ENCODE measurements around the gene HOXB4.

Gene HOXB4

DNA sequence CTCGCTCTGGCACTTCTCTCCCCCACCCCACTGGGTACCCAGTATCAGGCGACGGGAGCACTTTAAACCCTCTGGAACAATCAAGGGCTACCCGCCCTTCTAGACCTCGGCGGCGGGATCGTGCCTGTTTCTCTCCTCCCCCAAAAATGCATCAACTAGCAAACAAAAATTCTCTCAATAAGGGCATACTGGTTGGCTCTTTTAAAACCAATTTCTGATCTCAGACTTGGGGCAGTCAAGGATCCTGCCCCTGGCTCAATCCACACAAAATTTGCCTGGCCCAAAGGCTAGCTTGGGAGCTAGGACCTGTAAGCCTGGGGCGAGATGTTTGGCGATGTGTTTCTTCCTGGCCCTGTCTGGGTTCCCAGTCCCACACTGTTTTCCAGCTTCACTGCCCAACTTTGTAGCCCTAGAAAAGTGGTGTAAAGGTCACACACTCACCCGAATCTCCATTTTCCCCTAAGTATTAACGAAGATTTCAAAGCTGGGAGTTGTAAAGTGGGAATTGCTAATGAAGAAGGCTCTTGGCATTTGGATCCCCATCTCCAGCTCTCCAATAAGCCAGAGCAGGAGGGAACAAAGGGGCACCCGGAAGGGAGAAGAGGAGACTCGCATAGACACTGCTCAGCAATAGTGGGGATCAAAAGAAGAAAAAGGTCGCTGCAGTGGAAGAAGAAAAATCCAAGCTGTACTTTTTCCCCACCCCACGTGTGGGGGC is 18.9 kb downstream of the HOXB4 start:
- no peak for DNase-seq (ENCODE audit: low read depth in 2 of 2)

DNA sequence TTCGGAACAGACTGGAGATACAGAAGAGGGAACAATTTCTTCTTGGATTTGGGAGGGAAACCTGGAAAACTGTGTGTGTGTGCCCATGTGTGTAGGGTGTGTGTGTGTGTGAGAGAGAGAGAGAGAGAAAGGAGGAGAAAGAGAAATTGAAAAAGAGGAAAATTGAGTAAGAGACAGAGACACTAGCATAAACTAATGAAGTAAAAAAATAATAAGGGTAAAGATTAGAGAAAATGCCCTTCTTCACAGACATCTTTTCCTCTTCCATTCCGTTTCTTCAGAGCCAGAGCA is 19.4 kb downstream of the HOXB4 start:
- no peak for DNase-seq (ENCODE audit: low read depth in 2 of 2)

DNA sequence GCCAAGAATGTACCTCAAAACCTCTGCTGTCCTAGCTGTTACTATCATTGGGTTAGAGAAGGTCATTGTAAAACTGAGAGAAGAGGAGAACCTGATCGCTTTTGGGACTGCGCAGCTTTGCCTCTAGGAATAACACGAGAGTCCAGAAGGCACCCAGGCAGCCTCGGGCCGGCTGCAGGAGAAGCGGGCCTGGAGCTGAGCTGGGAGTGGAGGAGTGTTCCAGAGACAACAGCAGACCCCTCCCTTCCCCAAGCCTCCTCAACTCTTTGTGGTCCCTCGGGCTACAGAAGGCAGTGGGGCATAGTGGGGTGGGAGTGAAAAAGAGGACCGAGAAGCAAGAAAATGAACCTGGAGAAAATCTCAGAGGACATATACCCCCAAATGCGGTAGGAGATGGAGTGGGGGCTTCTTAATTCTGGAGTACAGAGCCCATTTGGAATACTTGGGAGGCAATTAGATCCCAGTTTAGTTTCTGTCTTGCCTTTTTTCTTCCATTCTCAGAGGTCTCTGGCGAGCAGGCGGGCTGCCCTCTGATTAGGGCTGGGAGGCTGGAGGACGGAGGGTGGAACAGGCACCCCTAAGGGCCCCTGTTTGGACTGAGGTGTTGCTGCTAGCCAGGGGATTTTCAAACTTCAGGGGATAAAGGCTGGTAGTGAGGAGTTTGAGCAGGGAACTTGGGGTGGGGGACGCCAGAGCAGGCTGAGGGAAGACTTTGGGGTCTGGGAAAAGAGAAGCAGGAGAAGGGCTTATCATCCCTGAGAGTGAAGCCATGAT is 19.9 kb downstream of the HOXB4 start:
- DNase-seq (ENCODE audit: low read depth in 2 of 2): no peak

DNA sequence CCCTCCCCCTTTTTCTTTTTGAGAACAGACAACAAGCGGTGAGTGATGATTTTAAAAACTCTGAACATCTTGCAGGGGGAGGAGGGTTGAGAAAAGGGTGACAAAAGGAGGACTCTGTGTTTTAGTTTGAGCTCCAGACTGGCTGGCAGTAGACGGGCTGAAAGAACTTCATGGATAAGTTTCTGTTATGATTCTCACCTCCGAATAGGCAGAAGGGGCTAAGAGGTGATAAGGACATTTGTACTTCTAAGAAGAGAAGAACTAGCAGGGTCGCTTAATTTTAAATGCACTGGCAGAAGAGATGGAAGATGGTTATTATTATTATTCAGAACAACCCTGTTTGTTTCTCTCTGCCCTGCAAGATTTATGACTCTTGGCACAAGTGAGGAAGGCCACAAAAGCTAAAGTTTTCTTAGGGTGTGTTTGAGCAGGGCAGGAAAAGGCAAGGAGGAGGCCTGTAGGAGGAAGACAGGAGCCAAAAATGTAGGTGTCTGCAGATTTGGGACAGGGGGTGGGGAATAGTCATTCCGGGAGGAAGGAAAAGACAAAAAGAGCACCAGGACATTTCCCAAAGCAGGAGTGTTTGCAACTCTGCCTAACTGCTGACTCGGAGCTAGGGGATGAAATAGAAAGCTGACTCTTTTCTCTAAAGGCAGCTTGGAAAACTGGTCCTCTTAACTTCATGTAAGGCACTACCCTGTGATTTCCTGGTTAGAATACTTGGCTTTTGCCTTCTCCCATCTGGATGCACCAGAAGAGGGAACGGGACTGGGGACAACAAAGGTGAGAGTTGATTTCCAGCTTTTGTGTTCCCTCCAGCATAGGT is 21.4 kb downstream of the HOXB4 start:
- no peak for DNase-seq (ENCODE audit: low read depth in 2 of 2)

DNA sequence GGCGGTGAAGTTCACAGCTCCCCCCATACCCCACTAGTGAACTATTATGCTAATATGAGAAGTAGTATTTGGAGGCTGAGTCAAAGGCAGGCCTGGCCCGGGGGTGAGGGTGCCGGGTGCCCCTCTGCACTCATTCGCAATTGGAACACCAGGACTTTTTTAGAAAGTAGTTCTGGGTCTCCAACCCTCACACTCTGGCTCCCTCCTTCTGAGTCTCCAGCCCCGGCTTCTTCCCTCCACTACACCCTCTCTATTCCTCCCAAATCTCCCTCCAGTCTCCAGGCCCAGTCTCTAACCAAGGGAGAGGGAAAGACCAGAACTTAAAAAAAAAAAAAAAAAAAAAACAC is 21.9 kb downstream of the HOXB4 start:
- DNase-seq (ENCODE audit: low read depth in 2 of 2): no peak

DNA sequence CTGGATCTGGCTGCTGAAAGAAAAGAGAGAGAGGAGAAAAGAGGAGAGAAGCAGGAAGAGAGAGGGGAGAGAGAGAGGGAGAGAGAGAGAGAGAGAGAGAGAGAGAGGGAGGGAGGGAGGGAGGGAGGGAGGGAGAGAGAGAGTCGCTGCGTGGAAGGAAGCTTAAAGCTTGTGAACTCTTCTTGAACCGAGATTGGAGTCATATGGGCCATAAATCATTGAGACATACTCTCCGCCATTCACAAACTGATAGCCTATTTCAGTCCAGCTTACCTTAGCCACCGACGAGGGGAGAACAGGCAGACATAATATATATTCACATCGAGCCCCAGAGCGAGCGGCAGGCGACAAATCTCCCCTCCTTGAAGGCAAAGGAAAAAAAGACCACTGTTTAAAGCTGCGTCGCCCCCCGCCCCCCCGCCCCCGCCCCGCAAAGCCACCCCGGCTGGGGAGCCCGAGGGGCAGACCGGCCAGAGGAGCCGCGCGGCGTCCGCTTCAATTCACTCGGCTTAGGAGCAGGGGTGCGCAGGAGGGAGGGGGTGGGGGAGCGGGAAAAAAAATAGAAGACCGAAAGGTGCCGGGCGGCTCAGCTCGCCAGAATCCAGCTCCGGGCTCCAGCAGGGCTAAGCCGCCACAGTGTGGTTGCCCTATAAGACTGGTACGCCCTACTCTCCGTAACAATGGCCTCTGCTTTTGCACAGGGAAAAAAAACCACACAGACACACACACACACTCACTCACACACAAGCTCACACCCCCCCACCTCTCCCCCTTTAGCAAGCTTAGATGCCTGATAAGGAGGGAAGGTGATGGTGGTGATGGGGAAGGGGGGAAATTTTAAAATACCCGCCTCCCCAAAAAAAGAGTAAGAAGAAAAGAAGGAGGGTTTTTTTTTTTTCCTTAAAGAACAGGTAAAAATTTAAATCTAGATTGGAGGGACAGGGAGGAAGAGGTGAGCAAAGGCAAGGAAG is 22.6 kb downstream of the HOXB4 start:
- no peak for DNase-seq (ENCODE audit: low read depth in 2 of 2)

DNA sequence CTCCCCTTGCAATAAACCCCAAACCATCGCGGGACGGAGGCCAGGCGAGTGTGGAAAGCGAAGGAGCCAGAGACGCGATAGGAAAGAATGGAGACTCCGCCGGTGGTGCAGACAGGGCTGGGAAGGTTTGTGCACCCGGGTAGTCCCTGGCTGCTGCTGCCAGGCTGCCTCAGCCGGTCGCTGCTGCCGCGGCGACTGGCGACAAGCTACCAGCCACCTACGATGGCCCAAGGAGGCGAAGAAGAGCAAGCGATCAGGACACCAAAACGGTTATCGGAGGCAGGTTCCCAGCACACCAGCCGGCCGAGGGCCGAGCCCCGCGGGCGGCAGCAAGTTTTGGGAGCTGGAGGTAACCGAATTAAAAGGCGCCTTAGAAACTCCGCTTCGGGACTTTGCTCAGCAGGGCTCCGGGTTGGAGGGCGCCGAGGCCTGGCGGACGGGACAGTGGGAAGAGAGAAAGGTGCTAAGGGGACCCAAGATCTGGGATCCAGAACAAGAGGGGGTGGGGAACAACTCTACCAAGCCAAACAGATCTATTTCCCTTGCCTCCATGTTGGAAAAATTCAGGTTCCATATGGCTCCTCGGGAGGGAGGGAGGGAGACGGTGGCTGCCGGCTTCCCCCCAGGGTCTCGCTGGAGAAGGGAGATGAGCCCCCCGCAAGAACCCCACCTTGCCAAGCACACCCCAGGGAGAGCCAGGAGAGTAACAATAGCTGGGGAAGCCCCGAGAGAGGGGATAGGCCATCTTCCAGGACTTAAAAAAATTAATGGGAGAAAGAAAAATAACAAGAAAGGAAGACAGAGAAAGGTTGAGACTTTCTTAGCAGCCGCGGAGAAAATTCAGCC is 23.5 kb downstream of the HOXB4 start:
- DNase-seq (ENCODE audit: low read depth in 2 of 2): no peak

DNA sequence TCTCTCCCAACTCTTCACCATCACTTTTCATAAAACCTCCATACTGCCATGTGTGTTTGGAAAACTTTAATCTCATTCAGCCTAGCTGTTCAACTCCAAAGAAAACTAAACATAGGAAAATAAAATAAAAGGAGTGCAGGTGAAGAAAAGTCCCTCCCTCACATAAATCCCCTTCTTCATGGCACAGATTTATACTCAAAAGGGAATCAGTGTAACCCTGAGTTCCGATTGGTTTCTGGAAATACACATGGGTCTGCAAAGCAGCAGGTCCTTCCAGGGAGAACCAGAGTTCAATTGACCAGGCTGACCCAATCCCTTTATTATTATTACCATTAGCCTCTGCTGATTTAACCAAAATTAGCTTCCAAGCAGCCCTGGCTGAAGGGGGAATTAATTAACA is 24.3 kb downstream of the HOXB4 start:
- DNase-seq (ENCODE audit: low read depth in 2 of 2): no peak

DNA sequence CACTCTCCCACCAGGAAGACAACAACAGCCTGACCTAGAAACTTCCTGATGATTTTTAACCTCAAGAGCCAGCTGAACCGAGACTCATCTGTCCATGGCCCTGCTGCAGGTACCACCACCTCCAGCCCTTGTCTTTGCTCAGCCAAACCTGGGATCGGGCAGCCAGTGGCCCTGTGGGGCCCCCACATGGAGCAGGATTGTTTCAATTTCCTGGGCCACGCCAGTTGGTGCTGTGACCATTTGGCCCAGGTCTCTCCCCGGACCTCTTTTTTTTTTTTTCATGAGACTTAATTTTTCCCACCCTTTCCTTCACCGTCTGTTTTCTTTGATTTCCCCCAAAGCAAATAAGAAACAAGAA is 25.0 kb downstream of the HOXB4 start:
- no peak for DNase-seq (ENCODE audit: low read depth in 2 of 2)

DNA sequence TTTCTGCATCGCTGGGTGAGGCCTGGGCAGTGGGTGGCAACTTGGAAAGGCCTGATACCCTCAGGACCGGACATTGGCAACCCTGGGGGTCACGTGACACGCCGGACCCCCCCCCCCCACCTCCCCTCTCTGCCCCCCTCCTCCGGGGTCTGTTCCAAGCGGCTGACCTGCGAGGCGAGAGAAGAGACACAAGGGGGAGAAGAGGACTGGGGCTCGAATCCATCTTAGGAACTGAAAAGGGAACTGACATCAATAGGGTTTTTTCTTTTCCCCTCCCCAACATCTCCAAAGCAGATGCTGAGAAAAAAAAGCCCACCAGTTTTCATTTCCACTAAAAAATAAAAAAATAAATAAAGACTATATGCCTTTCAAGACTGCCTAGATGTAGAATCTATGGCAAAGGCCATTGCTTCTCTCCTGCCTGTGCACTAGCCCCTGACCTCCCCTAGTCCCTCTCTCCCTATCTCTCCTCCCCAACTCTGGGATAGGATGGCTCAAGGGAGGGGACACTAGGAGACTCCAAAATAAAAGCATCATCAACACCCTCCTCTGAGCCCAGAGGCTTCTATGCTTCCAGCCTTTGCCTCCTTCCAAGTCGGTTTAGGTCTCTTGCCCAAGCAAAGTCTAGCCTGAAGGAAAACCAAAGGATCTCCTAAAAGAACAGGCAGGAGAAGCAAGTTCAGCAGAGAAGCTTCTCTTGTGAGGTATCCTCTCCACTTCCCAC is 25.5 kb downstream of the HOXB4 start:
- DNase-seq (ENCODE audit: low read depth in 2 of 2): no peak

DNA sequence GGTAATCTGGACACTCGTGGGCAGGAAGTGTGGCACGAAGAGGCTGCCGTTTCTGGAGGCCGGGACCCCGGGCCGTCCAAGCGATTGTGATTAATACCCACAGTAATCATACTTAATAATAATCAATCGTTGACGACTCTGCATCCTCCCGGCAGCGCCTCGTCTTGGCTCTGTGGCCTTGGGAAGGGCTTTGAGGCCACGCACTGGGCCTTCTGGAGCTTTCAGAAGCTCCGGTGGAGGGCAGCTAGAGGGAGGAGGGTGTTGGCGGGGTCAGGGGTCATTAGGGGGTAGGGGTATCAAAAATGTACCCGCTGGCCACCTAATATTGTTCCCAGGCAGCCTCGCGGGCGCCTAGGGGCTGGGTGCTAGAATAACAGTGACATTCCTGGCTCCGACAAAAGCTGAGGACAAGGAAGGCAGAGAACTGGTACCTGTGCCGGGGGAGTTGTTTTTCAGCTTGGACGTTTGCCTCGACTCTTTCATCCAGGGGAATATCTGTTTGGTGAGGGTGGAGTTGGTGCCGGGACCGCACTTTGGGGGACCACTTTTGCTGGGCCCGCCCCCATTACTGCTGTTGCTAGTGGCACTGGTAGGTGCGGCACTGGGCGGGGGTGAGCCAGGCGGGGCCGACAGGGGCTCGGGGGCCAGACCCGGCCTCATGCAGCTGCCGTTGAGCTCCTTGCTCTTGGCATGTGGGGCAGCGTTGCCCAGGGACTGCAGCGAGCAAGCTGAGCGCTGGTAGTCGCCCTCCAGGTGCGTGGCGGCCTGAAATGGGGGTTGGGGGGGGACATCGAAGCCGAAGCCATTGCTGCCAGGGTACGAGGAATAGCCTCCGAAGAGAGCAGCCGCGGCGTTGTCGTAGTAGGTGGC is 26.3 kb downstream of the HOXB4 start:
- DNase-seq (ENCODE audit: low read depth in 2 of 2): no peak

DNA sequence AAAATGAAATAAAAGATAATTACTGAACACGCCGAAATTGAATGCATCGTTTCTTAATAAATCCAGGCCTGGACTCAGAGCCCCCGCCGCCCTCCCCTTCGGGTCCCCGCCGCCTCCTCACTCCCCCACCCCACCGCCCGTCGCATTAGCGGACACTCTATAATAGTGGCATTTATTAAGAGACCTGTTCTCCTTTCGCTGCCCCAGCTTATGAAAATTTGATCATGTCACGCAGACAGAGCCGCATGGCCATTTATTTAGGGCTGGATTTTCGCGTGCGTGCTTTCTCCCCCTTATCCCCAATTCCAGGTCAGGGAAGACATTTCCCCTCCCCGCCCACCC is 27.0 kb downstream of the HOXB4 start:
- DNase-seq (ENCODE audit: low read depth in 2 of 2): no peak

DNA sequence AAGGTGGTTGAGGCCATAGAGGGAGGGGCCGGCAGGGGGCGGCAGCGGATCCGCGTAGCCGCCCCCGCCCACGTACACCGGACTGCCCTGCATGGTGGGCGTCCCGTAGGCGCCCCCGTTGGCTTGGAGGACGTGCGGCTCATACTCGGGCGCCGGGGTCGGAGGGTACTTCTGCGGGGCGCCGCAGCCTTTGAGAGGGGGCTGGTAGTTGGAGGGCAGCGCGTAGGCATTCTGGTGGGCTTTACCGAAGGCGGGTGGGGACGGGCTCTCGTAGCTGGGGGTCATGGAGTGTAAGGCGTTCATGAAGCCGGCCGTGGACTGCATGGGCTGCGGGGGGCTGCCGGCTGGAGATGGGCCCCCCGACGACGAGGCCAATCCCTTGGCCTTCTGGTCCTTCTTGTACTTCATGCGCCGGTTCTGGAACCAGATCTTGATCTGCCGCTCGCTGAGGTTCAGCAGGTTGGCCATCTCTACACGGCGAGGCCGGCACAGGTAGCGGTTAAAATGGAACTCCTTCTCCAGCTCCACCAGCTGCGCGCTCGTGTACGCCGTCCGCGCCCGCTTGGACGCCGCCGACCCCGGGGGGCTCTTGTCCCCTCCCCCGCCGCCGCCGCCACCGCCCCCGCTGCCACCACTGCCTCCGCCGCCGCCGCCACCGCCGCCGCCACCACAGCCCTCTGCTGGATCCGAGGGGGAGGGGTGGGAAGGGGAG is 27.5 kb downstream of the HOXB4 start:
- DNase-seq (ENCODE audit: low read depth in 2 of 2): no peak

DNA sequence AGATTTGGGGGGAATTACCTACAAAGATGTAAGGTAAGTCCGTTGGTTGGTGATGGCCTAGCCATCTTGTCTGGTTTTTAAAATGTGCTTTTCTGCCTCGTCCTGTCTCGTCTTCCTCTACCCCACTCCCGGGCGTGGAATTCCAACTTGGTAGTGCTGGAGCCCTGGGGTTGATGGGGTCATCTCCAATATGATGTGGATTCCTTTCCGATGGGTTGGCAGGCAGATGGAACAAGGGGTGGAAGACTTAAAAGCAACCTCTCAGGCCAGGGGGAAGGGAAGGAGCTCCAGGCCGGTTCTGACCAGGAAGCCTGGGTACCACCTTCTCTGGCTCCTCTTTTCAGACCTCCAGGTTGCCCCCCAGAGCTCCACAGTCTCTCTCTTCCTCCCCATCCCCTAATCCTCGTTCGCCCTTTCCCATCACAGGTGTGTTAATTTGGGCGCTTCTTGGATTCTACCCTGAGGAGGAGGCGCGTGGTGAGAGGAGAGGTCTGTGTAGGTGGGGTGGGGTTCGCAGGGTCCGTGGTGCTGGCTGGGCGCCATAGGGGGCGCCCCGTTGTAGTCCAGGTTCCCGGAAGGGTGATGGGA is 28.1 kb downstream of the HOXB4 start:
- DNase-seq (ENCODE audit: low read depth in 2 of 2): no peak

DNA sequence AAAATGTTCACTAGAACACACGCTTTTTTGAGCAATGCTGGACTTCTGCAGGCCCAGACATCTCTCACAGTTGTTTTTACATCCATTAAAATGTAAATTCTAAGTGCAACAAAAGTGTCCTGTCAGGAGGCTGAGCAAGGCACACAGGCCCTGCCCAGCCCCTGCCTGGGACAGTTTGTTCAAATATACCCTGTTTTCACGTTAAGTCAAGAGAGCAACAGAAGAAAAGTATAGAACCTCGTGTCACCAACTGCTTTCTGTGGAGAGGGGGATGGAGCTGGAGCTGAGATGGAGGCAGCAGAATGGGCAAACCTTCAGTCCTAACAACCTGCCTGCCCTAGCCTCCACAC is 28.9 kb downstream of the HOXB4 start:
- DNase-seq (ENCODE audit: low read depth in 2 of 2): no peak

DNA sequence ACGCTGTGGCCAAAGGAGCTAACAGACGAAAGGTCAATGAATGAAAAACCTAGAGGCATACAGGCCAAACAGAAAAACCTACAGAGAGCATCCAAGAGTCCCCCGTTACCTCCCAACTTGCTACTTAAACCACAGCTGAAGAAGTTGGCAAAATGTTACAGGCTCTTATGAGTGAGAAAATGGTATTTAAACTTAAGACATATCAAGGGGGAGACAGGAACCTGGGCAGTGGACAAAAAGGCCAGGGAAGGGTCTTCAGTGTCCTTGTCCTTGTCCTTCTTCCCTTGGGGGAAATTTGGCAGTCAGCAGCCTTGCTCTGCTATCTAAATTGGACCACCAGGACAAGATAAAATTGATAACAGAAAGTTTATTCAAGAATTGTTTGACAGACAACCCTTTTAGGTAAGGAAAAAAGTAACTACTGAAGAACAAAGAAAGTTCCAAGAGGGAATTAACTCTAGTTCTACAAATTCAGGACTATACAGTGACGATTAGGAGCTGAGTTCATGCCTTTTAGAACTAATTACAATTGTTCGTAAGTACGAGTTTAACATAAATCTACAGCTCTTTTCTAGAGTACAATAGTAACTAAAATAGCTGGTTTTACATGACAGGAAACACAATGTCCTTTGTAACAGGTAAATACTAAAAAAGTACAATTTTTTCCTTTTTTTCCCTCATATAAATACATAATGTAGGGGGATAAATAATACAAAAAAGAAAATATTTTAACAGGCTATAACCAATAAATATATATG is 29.4 kb downstream of the HOXB4 start:
- no peak for DNase-seq (ENCODE audit: low read depth in 2 of 2)

DNA sequence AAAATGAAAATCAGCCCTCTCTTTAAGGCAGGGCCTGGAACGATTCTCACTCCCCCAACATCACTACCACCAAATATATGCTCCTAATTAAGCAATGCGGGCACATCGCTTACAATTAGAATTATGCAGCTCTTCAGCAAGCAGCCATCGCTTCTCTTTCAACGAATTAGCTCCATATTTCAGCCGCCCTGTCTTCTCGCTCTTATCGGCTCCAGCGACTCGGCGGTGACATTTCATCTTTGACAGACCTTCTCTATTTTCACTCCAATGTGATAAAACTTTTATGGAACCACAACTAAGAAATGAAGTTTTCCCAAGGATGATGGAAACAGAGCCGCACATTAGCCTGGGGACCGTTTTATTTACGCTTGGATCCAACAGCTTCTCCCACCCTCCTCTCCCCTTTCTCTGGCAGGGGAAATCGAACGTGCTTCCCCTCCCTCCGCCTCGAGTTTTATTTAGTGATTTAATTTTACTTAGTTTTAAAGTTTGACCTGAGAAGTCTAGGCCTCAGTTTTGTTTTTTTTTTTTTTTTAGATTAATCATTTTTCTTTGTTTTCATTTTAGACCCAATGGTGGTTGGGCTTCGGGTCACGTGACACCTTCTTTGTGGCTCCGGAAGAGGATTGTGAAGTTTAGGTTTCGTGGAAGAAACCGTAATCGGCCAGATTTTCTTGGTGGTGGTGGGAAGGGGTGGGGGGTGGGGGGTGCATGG is 30.2 kb downstream of the HOXB4 start:
- peak in 1 of 2 donors; percentile 31 for DNase-seq (ENCODE audit: low read depth in 2 of 2)
